Lung (tissue), 12 donors: Measurements from ENCODE around the gene PLEKHG4. TPM values are rescaled to one million over a fixed set of nuclear protein-coding genes. Genes with fewer than 3 reads are reported as not detected.

Experiments
- ATAC-seq: fragments of 200-7000 bp; cut with Tn5 transposase; one replicate; pipeline ENCODE4 v1.9.1; 2020; ENCODE audit warnings: moderate number of reproducible peaks; ENCODE audit not compliant: insufficient read depth, low FRiP score
- DNase-seq, 3 donors: peaks; one replicate each; pipeline ENCODE4 v3.0.0-alpha.2; 2013 to 2017
- H3K27ac ChIP-seq, 2 donors: one replicate each; pipeline ENCODE4 v1.5.1; 2013; ENCODE audit warnings: mild to moderate bottlenecking in 2 of 2, moderate library complexity in 2 of 2, control low read depth in 1 of 2, inconsistent platforms in 1 of 2, low read depth in 1 of 2, low read length in 1 of 2
- H3K27me3 ChIP-seq, 3 donors: one replicate each; pipeline ENCODE4 v1.5.1; 2013; ENCODE audit warnings: low read length in 2 of 3; ENCODE audit not compliant: control insufficient read depth in 3 of 3, insufficient read depth in 3 of 3
- H3K36me3 ChIP-seq, 4 donors: one replicate each; pipeline ENCODE4 v1.5.1; 2013; ENCODE audit warnings: low read length in 4 of 4, mild to moderate bottlenecking in 1 of 4, moderate library complexity in 1 of 4; ENCODE audit not compliant: control insufficient read depth in 4 of 4, insufficient read depth in 4 of 4
- H3K4me1 ChIP-seq, 5 donors: one replicate each; pipeline ENCODE4 v1.5.1; 2013; ENCODE audit warnings: low read length in 5 of 5, mild to moderate bottlenecking in 2 of 5, moderate library complexity in 1 of 5; ENCODE audit not compliant: control insufficient read depth in 5 of 5, insufficient read depth in 5 of 5
- H3K4me3 ChIP-seq: one replicate; pipeline ENCODE4 v1.5.1; 2013; ENCODE audit warnings: mild to moderate bottlenecking, control low read depth, moderate library complexity
- H3K9ac ChIP-seq, 2 donors: one replicate each; pipeline ENCODE4 v1.5.1; 2013; ENCODE audit warnings: low read length in 2 of 2, control low read depth in 1 of 2; ENCODE audit not compliant: insufficient read depth in 1 of 2
- H3K9me3 ChIP-seq, 4 donors: one replicate each; pipeline ENCODE4 v1.5.1; 2013; ENCODE audit warnings: low read length in 3 of 4, mild to moderate bottlenecking in 1 of 4, moderate library complexity in 1 of 4; ENCODE audit not compliant: control insufficient read depth in 4 of 4, insufficient read depth in 3 of 4
- CTCF ChIP-seq: IDR thresholded peaks from 2 replicates; pipeline ENCODE4 v1.5.1; 2012; ENCODE audit warnings: mild to moderate bottlenecking; ENCODE audit errors: control extremely low read depth, extremely low read depth
- WGBS, 2 donors: extraction: QIAGEN DNeasy Blood & Tissue Kit; methylation state at CpG; one replicate each; pipeline ENCODE4 v1.1.7; 2013; 5-methylcytosine and 5-hydroxymethylcytosine counted together
- polyA plus RNA-seq, 2 donors: library from polyadenylated mRNA; stranded (reverse); fragments of 200-250 nt; gene quantifications; one replicate each; pipeline ENCODE4 v1.2.1, GENCODE V29; 2013
- total RNA-seq, 2 donors: library from RNA; depleted of rRNA in 1 of 2; stranded (reverse); fragments of >200 nt in 1 of 2; gene quantifications; one replicate each; pipeline ENCODE4 v1.2.1, GENCODE V29; 2014 to 2021
- donor health status: control.
- donor health status: control.
- donor health status: Bipolar disorder and iron deficiency.
- donor health status: healthy.
- donor health status: DM: yes; HTN: yes; CAD: no.

PLEKHG4 gene
- total and polyA plus RNA-seq, 4 donors: 9.0 to 26.9 (median 17.1) TPM

DNA sequence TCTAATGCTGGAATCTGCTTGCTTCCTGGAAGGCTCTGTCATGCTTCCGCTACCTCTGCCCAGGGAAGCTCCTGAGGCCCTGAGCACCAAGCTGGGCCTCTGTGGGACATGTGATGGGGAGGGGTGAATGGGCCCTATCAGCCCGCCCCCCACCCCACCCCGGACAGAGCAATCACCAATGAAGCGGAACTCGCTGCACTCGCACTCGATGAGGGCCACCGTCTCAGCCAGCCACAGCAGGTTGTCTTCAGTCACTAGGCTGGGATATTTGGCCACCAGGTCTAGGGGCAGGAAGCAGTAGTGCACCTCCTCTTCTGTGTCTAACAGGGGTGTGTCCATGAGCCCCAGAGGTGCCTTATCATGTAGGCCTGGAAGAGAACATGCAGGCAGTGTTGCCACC lies 23.6 kb downstream of the PLEKHG4 start:
- Histone ChIP-seq H3K4me3 (no peak overlapping the region), H3K4me1 (peaks cover 0 to 8% (median 0%) of the 10 kb centered on the region in 5 donors), H3K9ac (no peak overlapping the region), H3K36me3 (no peaks in the 10 kb centered on the region), H3K9me3 (no peaks in the 10 kb centered on the region), H3K27me3 (no peaks in the 10 kb centered on the region), H3K27ac (no peak overlapping the region)
- ATAC-seq (no peak), DNase-seq (no peak)
- WGBS, 2 donors: 91 to 92% methylated on average over 8 of the region's 8 CpGs
- no peak for TF ChIP-seq CTCF

- no peaks in the 10 kb centered on the region for H3K27me3 ChIP-seq
- H3K9me3 ChIP-seq: no peaks in the 10 kb centered on the region
- WGBS, 2 donors: 96% methylated on average over 1 of the region's 1 CpG
- no peak for DNase-seq
- no peak overlapping the region for H3K27ac ChIP-seq
- no peaks in the 10 kb centered on the region for H3K36me3 ChIP-seq
- no peak for TF ChIP-seq CTCF
- no peak overlapping the region for H3K4me3 ChIP-seq
- peaks cover 0 to 8% (median 0%) of the 10 kb centered on the region in 5 donors for H3K4me1 ChIP-seq
- H3K9ac ChIP-seq: no peak overlapping the region
- no peak for ATAC-seq
Measured at GRCh38 chr16:67304020-67304419, 24.7 kb downstream of the PLEKHG4 start.

- Histone ChIP-seq H3K36me3 (no peaks in the 10 kb centered on the region), H3K4me3 (no peak overlapping the region), H3K27ac (no peak overlapping the region), H3K9me3 (no peaks in the 10 kb centered on the region), H3K27me3 (no peaks in the 10 kb centered on the region), H3K9ac (no peak overlapping the region), H3K4me1 (peaks cover 0 to 8% (median 0%) of the 10 kb centered on the region in 5 donors)
- 92% methylated on average over 13 of the region's 13 CpGs for WGBS, 2 donors
- no peak for DNase-seq
- no peak for TF ChIP-seq CTCF
- ATAC-seq: no peak
Measured at GRCh38 chr16:67305216-67306071, 26.1 kb downstream of the PLEKHG4 start.
